Measurements from ENCODE around the gene SERINC5.

GRCh38 chr5:80231243-80231642, 24.6 kb downstream of the SERINC5 start:
- TF ChIP-seq POLR2A (IDR thresholded peaks at IDR 0.05; ENCODE audit: low read depth, low read length) (no peak), NFE2L2 (IDR thresholded peaks at IDR 0.05; ENCODE audit: low read depth, low read length) (no peak), RAD21 (IDR thresholded peaks at IDR 0.05; ENCODE audit: low read length) (no peak)
- TF ChIP-seq, protein P1, sequence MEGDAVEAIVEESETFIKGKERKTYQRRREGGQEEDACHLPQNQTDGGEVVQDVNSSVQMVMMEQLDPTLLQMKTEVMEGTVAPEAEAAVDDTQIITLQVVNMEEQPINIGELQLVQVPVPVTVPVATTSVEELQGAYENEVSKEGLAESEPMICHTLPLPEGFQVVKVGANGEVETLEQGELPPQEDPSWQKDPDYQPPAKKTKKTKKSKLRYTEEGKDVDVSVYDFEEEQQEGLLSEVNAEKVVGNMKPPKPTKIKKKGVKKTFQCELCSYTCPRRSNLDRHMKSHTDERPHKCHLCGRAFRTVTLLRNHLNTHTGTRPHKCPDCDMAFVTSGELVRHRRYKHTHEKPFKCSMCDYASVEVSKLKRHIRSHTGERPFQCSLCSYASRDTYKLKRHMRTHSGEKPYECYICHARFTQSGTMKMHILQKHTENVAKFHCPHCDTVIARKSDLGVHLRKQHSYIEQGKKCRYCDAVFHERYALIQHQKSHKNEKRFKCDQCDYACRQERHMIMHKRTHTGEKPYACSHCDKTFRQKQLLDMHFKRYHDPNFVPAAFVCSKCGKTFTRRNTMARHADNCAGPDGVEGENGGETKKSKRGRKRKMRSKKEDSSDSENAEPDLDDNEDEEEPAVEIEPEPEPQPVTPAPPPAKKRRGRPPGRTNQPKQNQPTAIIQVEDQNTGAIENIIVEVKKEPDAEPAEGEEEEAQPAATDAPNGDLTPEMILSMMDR (conservative IDR thresholded peaks at IDR 0.05; ENCODE audit: low read depth, low read length): no peak
